ENCODE data around the gene GCC2. TPM values are rescaled to one million over a fixed set of nuclear protein-coding genes. Genes with fewer than 3 reads are reported as not detected.
"Not testable (repeated sequence)": the region's sequence is repeated elsewhere in the genome, so short reads cannot be mapped to it uniquely, and the experiment has no call there.

The GCC2 gene
- total and polyA plus RNA-seq, 7 donors = 4.8 to 24.0 (median 18.0) TPM

DNA sequence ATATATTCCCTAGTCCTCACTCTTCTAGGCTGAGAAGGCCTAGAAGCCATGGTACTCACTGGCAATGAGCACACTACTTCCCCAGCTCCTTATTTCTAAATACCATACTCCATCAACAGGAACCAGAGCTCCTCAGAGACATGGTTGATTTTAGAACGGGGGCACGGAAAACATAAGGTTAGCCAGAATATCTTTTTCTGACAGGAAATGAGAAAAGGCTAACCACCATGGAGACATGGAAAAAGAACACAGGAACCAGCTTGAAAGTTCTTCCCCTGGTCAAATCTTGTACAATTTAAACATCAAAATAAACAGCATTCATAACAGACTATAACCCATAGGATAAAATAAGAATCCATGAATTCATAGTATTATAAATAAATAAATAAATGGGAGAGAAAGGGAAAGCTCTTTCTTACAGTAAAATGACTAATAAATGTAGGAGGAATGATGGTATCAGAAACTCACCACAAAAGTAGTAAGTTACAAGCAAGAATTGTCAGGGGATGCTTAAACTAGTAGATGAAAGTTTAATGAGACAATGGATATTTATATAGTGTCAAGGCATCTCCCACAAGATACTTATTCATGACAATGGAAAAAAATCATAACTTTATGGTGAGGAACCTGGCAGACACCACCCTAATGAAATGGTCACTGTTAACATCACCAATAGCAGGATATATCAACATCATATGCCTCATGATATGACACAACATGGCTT, 20.6 kb upstream of the GCC2 start:
- intact Hi-C loops (cut with DNase I) = no loop called here
- 54 to 57% (median 56%) methylated on average over 2 of the region's 2 CpGs for WGBS, 3 donors
- Histone ChIP-seq H3K27me3 (ENCODE audit: insufficient read depth in 3 of 3, low read length in 2 of 3) (no peaks in the 10 kb centered on the region), H3K36me3 (ENCODE audit: insufficient read depth in 1 of 2, low read depth in 1 of 2) (no peaks in the 10 kb centered on the region), H3K4me1 (no peaks in the 10 kb centered on the region), H3K4me3 (no peak overlapping the region), H3K27ac (no peak overlapping the region), H3K9me3 (no peaks in the 10 kb centered on the region)
- ATAC-seq (no peak), DNase-seq (no peak)
- TF ChIP-seq, protein P1, sequence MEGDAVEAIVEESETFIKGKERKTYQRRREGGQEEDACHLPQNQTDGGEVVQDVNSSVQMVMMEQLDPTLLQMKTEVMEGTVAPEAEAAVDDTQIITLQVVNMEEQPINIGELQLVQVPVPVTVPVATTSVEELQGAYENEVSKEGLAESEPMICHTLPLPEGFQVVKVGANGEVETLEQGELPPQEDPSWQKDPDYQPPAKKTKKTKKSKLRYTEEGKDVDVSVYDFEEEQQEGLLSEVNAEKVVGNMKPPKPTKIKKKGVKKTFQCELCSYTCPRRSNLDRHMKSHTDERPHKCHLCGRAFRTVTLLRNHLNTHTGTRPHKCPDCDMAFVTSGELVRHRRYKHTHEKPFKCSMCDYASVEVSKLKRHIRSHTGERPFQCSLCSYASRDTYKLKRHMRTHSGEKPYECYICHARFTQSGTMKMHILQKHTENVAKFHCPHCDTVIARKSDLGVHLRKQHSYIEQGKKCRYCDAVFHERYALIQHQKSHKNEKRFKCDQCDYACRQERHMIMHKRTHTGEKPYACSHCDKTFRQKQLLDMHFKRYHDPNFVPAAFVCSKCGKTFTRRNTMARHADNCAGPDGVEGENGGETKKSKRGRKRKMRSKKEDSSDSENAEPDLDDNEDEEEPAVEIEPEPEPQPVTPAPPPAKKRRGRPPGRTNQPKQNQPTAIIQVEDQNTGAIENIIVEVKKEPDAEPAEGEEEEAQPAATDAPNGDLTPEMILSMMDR (IDR thresholded peaks at IDR 0.05) = no peak

DNA sequence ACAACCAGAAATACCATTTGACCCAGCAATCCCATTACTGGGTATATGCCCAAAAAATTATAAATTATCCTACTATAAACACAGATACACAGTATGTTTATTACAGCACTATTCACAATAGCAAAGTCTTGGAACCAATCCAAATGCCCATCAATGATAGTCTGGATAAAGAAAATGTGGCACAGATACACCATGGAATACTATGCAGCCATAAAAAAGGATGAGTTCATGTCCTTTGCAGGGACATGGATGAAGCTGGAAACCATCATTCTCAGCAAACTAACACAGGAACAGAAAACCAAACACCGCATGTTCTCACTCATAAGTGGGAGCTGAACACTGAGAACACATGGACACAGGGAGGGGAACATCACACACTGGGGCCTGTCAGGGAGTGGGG, 13.4 kb upstream of the GCC2 start:
- intact Hi-C loops (cut with DNase I); DNase-seq: not testable (repeated sequence)

DNA sequence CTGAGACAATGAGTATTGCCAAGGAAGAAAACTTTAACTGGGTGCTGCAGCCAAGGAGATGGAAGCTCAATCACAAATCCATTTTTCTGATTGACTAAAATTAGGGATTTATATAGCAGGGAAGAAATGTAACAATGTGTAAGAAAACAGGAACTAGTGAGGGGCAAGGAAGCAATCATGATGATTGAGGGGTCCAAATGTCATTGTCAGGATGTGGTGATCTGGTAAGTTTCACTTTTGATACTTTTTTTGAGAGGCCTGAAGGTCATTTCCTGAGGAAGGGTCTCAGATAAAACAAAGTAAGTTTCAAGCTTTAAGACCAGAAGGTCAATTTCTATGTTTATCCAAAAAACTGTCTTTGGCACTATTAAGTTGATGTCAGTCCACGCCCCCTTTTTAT, 12.0 kb upstream of the GCC2 start:
- H3K9me3 ChIP-seq = no peaks in the 10 kb centered on the region
- H3K4me3 ChIP-seq = no peak overlapping the region
- intact Hi-C loops (cut with DNase I) = no loop called here
- no peaks in the 10 kb centered on the region for H3K27me3 ChIP-seq (ENCODE audit: insufficient read depth in 3 of 3, low read length in 2 of 3)
- TF ChIP-seq, protein P1 (IDR thresholded peaks at IDR 0.05) = no peak
- DNase-seq = no peak
- WGBS, 3 donors = 86 to 92% (median 90%) methylated on average over 1 of the region's 1 CpG
- ATAC-seq = no peak
- no peaks in the 10 kb centered on the region for H3K36me3 ChIP-seq (ENCODE audit: insufficient read depth in 1 of 2, low read depth in 1 of 2)
- H3K27ac ChIP-seq = no peak overlapping the region
- no peaks in the 10 kb centered on the region for H3K4me1 ChIP-seq

More for the DNA sequence above, 13.4 kb upstream of the GCC2 start:
- not testable (repeated sequence) for ATAC-seq; H3K9me3 ChIP-seq; H3K36me3 ChIP-seq (ENCODE audit: insufficient read depth in 1 of 2, low read depth in 1 of 2); H3K4me3 ChIP-seq; H3K27me3 ChIP-seq (ENCODE audit: insufficient read depth in 3 of 3, low read length in 2 of 3); H3K4me1 ChIP-seq; H3K27ac ChIP-seq
- WGBS, 3 donors = 88 to 100% (median 96%) methylated on average over 1 of the region's 1 CpG

DNA sequence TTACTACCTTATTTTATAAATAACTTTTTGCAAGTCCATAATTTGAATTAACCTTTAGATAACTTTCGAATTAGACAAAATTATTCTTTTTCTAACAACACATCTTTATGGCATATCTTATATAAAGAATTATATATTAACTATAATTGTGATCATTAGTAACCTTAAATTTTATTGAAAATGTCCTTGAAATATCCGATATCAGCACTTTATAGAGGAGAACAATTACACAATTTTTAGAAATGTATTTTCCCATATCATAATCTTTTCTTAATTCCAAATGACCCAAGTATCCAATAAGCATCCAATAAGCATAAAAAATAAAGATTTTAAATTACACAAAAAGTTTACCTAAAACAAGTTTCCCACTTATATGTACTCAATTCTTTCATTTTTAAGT, 7.3 kb upstream of the GCC2 start:
- WGBS, 3 donors = 91 to 94% (median 91%) methylated on average over 2 of the region's 2 CpGs
- no peaks in the 10 kb centered on the region for H3K4me1 ChIP-seq
- no peaks in the 10 kb centered on the region for H3K9me3 ChIP-seq
- no peak for DNase-seq
- intact Hi-C loops (cut with DNase I) = loop anchor here in 1 of 2 donors (10.0 kb wide), 1 partner anchor 143 kb away; no protein-coding TSS in a partner anchor
- H3K36me3 ChIP-seq (ENCODE audit: insufficient read depth in 1 of 2, low read depth in 1 of 2) = no peaks in the 10 kb centered on the region
- no peaks in the 10 kb centered on the region for H3K27me3 ChIP-seq (ENCODE audit: insufficient read depth in 3 of 3, low read length in 2 of 3)
- H3K4me3 ChIP-seq = no peak overlapping the region
- H3K27ac ChIP-seq = no peak overlapping the region
- TF ChIP-seq, protein P1 (IDR thresholded peaks at IDR 0.05) = no peak
- ATAC-seq = no peak

DNA sequence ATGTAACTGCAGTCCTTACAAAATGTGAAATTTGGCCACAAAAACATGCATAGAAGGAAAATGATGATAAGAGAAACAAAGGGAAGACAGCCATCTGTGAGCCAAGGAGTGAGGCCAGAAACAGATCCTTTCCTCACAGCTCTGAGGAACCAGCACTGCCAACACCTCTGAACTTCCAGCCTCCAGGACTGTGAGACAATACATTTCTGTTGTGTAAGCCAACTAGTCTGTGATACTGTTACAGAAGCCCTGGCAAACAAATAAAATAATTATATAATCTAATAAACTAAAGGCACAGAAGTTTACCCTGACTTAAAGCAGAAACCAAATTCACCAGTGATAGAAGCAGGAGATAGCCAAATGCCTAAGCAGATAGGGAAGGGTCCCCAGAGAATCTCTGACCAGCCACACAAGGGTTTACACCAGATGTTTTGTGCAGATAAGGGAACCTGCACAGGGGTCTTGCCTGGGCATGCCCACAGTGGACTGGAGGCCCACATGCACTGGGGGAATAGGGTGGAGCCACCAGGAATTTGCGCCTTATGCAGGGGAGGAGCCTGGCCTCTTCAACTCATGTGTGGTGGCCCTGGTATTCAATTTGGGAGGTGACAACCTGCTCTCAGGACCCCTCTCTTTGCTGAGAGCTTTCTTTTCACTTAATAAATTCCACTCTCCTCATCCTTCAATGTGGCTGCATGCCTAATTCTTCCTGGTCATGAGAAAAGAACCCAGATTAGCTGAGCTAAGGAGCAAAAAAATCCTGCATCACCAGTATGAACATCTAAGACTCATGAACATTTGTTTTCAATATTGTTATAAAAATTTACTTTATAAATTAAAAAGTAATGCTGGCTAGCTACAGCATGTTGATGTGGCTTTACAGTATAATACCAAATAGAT, 3.8 kb upstream of the GCC2 start:
- TF ChIP-seq, protein P1 (IDR thresholded peaks at IDR 0.05) = no peak
- H3K36me3 ChIP-seq (ENCODE audit: insufficient read depth in 1 of 2, low read depth in 1 of 2) = no peaks in the 10 kb centered on the region
- no peak overlapping the region for H3K27ac ChIP-seq
- ATAC-seq = no peak
- peaks cover 4% of the 10 kb centered on the region for H3K4me1 ChIP-seq
- no peaks in the 10 kb centered on the region for H3K27me3 ChIP-seq (ENCODE audit: insufficient read depth in 3 of 3, low read length in 2 of 3)
- intact Hi-C loops (cut with DNase I) = loop anchor here (5.0 to 10.0 kb wide), 2 partner anchors 137 to 140 kb away; no protein-coding TSS in a partner anchor
- H3K9me3 ChIP-seq = no peaks in the 10 kb centered on the region
- H3K4me3 ChIP-seq = no peak overlapping the region
- WGBS, 3 donors = 100% methylated on average over 1 of the region's 1 CpG
- no peak for DNase-seq
